ENCODE measurements around the gene CC2D1A.
A peak's percentile ranks its signal among the peaks of the same experiment; 100 is the strongest.
"Not testable (repeated sequence)": the region's sequence is repeated elsewhere in the genome, so short reads cannot be mapped to it uniquely, and the experiment has no call there.

Gene CC2D1A

GRCh38 chr19:13894552-13894951 lies 11.4 kb upstream of the CC2D1A start:
- no peak for DNase-seq
- intact Hi-C loops (cut with DNase I), result no loop called here

- intact Hi-C loops (cut with DNase I), result no loop called here
These were observed 9.8 kb upstream of the CC2D1A start for GRCh38 chr19:13896227-13896626.

GRCh38 chr19:13899393-13899792 lies 6.6 kb upstream of the CC2D1A start:
- DNase-seq, result no peak
- intact Hi-C loops (cut with DNase I), result no loop called here

More at GRCh38 chr19:13896227-13896626, 9.8 kb upstream of the CC2D1A start:
- no peak for DNase-seq

DNA sequence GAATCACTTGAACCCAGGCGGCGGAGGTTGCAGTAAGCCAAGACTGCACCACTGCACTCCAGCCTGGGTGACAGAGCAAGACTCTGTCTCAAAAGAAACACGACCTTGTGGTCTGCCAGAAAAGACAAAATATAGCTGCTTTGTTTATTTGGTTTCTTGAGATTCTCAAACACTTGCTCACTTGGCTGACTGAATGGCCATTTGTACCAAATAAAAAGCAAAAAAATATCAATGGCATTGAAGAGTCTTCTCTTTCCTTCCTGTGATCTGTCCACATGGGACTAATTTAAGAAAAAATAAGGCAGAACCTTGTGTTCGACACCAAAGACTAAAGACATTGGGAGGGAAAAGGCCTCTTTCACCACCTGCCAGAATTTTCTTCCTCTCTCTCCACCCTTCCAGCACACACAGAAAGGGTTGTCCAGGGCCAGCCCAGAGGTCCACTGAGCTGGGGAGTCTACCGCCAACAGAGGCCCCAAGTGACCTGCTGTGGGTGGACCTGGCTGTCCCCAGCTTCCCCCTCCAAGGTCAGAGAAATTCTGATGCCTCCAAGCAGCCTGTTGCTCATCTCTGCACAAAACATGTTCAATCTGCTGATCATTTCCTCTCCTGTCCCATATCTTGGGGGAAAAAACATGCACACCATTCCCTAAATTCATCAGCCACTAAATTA lies 6.0 kb upstream of the CC2D1A start:
- peak in 8 of 42 donors; percentile 11 to 43 (median 33) for DNase-seq
- intact Hi-C loops (cut with DNase I), result no loop called here

DNA sequence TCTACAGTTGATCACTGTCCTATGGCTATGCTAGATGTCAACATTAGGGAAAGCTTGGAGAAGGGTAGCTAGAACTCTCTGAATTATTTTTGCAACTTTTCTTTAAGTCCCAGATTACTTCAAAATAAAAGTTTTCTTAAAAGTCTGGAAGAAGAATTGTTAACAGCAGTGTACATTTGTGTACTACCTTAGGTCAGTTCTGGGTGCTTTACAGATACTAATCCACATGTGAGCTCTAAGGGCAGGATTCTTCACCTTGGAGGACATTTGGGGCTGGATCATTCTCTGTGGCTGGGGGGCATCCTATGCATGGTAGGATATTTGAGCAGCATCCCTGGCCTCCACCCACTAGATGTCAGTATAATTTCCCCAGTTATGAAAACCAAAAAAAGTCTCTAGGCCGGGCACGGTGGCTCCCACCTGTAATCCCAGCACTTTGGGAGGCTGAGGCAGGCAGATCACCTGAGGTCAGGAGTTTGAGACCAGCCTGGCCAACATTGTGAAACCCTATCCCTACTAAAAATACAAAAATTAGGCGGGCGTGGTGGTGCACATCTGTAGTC lies 2.9 kb upstream of the CC2D1A start:
- DNase-seq, result no peak
- intact Hi-C loops (cut with DNase I), result no loop called here

GRCh38 chr19:13906521-13906904 lies 512 bp downstream of the CC2D1A start:
- DNase-seq, result peak in 24 of 42 donors; percentile 7 to 55 (median 26)
- intact Hi-C loops (cut with DNase I), result no loop called here

DNA sequence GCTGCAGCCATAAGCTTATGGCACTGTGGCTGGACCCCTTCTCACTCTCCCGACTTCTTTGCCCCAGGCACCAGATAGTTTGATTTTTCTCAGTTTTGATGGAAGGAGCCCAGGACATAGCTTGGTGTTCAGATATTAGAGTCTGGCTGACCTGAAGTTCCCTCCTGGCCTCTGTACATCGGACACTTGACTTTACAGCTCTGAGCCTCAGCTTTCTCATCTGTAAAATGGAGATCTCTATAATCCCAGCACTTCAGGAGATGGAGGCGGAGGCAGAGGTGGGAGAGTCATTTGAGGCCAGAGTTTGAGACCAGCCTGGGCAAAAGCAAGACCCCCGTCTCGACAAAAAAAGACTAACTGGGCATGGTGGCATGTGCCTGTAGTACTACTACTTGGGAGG lies 909 bp downstream of the CC2D1A start:
- intact Hi-C loops (cut with DNase I), result no loop called here

GRCh38 chr19:13908674-13909073 lies 2.7 kb downstream of the CC2D1A start:
- intact Hi-C loops (cut with DNase I), result no loop called here
- DNase-seq, result no peak

More for the DNA sequence above, 909 bp downstream of the CC2D1A start:
- DNase-seq, result no peak

GRCh38 chr19:13909430-13909829 lies 3.4 kb downstream of the CC2D1A start:
- intact Hi-C loops (cut with DNase I), result no loop called here
- DNase-seq, result no peak

DNA sequence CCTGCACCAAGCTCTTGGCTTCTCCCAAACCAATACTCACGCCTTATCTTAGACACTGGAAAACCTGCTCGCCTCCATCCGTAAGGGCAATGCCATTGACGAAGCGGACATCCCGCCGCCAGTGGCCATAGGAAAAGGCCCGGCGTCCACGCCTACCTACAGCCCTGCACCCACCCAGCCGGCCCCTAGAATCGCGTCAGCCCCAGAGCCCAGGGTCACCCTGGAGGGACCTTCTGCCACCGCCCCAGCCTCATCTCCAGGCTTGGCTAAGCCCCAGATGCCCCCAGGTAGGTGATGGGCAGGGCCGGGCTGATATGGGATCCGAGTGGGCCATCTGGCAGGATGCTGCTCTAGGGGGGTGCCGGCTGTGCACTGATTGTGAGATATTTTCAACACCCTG lies 7.4 kb downstream of the CC2D1A start:
- intact Hi-C loops (cut with DNase I), result no loop called here

GRCh38 chr19:13914777-13915176 lies 8.8 kb downstream of the CC2D1A start:
- intact Hi-C loops (cut with DNase I), result no loop called here
- no peak for DNase-seq

More for the DNA sequence above, 7.4 kb downstream of the CC2D1A start:
- no peak for DNase-seq

GRCh38 chr19:13917888-13918406 lies 11.9 kb downstream of the CC2D1A start:
- intact Hi-C loops (cut with DNase I), result no loop called here

GRCh38 chr19:13918726-13919411 lies 12.9 kb downstream of the CC2D1A start:
- no peak for DNase-seq
- intact Hi-C loops (cut with DNase I), result no loop called here

More at GRCh38 chr19:13917888-13918406, 11.9 kb downstream of the CC2D1A start:
- DNase-seq, result no peak

GRCh38 chr19:13920524-13920923 lies 14.5 kb downstream of the CC2D1A start:
- DNase-seq, result no peak
- intact Hi-C loops (cut with DNase I), result no loop called here

DNA sequence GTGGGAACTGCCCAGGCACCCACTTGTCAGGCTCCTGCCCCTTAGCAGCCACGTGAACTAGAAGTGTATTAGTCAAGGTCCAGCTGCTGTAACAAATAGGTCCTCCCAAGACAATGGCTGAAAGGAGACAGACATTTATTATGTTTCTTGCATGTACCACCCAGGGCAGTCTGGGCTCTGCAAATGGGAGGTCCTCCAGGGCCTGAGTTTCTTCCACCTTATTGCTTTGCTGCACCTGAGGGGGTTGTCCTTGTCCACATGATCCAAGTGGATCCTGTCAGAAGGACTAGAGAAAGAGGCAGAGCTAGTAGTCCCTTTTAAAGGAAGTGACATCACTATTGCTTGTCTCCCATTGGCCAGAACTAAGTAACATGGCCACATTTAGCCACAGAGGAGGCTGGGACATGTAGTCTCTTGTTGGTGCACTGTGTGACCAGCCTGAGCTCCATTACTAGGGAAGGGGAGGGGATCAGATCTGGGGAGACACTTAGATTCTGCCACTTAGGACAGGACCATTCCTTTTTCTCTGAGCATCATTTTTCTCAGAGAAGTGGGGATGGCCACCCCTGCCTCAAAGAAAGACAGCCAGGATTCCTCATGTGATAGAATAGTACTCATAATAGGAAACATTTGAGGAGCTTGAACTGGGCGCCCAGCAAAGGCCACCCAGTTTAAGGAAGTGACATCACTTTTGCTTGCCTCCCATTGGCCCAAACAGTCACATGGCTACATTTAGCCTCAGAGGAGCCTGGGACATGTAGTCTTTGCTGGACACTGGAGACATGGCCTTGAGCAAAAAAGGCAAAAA lies 15.1 kb downstream of the CC2D1A start:
- DNase-seq, result peak in 33 of 42 donors; percentile 10 to 69 (median 43)
- intact Hi-C loops (cut with DNase I), result no loop called here

GRCh38 chr19:13922118-13922517 lies 16.1 kb downstream of the CC2D1A start:
- DNase-seq; intact Hi-C loops (cut with DNase I): not testable (repeated sequence)

DNA sequence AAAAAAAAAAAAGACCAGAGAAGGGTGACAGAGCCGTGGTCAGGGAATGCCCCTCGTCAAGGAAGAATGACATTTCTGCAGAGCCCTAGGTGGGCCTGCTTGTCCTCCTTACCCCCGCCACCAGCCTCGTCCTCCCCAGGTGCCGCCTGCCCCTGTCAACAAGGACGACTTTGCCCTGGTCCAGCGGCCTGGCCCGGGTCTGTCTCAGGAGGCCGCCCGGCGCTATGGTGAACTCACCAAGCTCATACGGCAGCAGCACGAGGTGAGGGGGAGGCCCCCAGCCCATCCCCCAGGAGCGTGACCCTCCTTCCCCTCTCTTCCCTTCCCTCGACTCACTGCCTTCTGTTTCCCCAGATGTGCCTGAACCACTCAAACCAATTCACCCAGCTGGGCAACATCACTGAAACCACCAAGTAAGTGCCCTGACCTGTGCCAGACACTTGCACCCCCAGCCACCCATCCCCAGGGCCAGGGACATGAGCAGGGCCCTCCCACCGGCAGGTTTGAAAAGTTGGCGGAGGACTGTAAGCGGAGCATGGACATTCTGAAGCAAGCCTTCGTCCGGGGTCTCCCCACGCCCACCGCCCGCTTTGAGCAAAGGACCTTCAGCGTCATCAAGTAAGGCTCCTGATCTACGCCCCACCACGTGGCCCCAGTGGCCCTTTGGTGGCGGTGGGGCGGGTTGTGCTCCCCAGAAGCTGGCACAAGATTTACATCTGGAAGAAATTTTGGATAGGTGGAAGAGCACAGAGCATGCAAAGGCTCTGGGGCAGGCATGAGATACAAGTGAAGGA lies 17.4 kb downstream of the CC2D1A start:
- intact Hi-C loops (cut with DNase I), result no loop called here
- DNase-seq, result no peak

GRCh38 chr19:13926010-13926409 lies 20.0 kb downstream of the CC2D1A start:
- intact Hi-C loops (cut with DNase I), result no loop called here
- no peak for DNase-seq

- intact Hi-C loops (cut with DNase I), result no loop called here
- no peak for DNase-seq
These were observed 20.7 kb downstream of the CC2D1A start for GRCh38 chr19:13926715-13927114.
